ENCODE data around the gene SERPINB1.

The SERPINB1 gene

GRCh38 chr6:2850538-2851113, 9.0 kb upstream of the SERPINB1 start:
- DNase-seq (ENCODE audit: low spot score) = no peak

DNA sequence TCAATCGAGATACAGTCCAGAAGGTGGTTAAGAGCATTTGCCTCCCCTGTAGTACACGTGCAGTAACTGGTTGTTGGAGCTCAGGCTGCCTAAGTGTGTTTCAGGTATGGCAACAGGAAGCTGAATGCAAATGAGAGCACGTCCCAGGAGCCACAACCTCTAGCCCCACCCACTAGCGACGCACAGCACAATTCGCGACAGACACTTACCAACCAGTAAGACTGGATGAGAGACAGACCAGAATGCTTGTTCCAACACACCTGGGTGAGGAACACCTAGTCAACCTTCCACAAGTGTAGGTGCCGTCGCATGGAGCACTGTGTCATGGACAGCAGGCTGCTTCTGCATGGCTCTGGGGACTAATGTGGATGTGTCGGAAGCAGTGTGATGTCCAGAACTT, 7.2 kb upstream of the SERPINB1 start:
- DNase-seq (ENCODE audit: low spot score) = peak; percentile 79

- DNase-seq (ENCODE audit: low spot score) = no peak
Measured at GRCh38 chr6:2845880-2846208, 4.2 kb upstream of the SERPINB1 start.

DNA sequence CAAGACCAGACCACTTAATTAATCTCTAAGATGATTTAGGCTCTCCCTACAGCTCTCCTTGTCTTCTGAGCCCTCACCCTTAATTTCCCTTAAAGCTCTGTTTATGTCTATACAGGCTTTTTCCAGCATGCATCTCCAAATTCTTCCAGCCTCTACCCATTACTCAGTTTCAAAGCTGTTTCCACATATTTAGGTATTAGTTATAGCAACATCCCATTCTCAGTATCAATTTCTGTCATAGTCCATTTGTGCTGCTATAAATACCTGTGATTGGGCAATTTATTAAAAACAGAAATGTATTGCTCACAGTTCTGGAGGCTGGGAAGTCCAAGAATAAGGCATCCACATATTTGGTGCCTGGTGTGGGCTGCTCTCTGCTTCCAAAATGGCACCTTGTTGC, 2.3 kb upstream of the SERPINB1 start:
- DNase-seq (ENCODE audit: low spot score) = no peak

DNA sequence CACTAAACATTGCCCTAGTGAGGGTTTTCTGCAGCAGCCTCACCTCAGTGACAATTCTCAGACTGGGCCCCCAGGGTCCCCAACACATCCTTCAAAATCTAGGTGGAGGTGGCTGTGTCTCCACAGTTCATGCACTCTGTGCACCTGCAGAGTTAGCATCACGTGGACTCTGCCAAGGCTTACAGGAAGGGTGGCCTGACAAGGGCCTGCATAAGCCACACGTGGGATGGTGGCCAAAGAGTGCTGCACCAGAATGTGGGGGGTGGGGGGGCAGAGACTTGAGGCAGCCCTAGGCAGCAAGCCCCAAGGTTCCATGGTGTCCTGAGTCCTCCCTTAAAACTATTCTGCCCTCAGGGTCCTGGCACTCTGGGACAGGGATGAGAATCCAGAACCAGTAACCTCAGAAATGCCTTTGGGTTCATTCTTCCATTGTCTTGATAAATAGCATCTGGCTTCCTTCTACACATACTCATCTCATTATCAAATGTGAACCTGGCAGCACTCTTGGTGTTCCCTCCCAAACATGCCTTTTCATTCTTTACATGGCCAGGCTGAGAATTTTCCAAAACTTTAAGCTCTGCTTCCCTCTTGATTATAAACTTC, 1.6 kb upstream of the SERPINB1 start:
- no peak for DNase-seq (ENCODE audit: low spot score)

- DNase-seq (ENCODE audit: low spot score) = no peak
Measured at GRCh38 chr6:2842139-2842552, 483 bp upstream of the SERPINB1 start.

DNA sequence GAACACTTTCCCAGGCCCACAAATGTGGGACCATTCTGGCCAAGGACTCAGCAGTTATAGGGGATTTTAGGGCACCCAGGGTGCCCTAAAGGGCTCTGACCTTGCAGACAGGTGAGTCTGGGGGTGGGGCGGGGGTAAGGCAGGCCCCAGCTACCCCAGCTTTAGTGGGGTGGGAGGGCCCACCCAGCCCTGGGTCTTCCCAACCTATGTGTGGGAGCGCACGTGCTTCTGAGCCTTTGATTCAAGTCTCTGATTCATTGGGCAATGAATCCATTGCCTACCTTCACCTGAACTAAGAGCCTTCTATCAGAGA, 958 bp downstream of the SERPINB1 start:
- DNase-seq (ENCODE audit: low spot score) = no peak

DNA sequence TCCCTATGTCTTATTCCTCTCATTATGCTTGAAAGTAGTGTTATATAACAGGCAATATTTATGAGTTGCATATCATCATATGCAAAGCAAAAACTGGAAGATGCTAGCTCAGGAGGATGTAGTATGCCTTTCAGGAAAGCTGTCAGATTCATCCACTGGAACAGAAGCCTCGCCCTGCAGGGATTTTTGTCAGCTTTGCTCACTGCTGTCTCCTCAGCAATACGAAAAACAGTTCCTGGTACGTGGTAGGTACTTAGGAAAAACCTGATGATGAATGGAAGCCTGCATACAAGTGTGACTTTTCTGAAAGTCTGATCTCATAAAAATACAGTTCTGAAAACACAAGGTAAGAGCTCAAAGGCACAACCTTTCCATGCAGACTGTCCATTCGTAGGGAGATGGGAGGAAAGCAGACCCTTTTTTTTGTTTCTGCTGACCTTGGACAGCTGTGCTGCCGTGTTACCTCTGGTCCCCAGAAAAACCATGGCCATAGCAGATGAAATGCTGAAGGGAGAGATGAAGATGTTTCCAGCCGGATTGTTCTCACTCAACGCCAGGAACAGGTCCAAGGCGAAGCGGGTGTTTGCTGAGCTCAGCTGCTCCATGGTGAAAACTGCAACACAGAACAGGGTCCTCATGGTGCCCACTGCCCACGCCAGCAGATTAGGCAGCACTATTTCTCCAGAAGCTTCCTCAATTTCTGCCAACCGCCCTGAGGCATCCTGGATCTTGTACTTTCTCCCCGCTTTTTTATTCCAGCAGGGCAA, 1.5 kb downstream of the SERPINB1 start:
- no peak for DNase-seq (ENCODE audit: low spot score)

DNA sequence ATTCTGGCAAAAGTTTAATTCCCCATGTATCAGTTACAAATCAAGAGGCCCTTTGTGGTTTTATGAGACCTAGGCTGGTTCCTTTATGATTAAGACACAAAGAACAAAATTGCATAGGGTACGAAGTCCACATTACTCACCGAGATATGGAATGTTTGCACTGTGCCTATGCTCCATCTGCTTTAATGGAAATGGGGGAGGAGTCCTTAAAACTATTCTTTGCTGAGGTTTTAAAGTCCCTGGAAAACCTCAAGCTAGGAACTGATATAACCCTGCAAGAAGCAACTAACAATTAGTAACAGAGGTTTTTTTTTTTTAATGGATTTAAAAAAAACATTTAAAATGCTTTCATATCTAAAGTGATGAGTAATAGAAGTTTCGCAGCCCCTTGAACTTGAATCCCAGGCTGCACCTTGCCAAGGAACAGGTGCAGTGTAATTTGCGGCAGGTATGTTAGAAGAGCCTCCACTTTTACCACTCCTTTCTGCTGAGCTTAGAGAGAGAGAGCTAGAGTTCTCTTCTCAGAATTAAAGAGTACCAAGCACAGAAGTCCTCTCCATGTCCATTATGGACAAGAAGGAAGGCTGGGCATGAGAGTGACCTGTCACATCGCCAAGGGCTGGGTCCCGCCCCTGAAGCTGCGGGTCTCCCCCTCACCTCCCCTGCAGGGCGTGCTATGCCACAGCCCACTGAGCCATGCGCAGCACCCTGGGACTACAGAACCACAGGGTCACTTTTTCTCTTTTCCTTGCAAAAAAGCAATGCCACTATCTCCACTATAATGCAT, 2.3 kb downstream of the SERPINB1 start:
- no peak for DNase-seq (ENCODE audit: low spot score)

DNA sequence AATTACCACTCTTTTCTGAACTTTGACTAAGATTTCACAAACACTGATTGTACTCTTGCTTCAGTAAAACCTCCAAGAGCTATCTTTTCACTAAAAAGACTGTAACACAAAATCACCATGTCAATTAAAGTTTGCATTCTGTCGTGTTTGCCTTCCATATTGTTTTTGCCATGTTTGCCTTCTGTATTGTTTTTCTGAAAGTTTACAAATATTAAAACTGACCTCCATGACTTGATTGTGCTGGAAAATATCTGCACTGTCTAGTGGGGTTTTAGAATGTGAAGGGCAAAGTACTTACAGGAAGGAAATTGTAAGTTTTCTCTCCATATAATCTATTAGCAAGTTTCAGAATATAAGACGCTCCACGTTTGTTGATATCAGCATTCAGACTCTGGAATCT, 3.4 kb downstream of the SERPINB1 start:
- DNase-seq (ENCODE audit: low spot score) = no peak

GRCh38 chr6:2834262-2834661, 7.4 kb downstream of the SERPINB1 start:
- DNase-seq (ENCODE audit: low spot score) = no peak

- no peak for DNase-seq (ENCODE audit: low spot score)
Measured at GRCh38 chr6:2831392-2831791, 10.3 kb downstream of the SERPINB1 start.

DNA sequence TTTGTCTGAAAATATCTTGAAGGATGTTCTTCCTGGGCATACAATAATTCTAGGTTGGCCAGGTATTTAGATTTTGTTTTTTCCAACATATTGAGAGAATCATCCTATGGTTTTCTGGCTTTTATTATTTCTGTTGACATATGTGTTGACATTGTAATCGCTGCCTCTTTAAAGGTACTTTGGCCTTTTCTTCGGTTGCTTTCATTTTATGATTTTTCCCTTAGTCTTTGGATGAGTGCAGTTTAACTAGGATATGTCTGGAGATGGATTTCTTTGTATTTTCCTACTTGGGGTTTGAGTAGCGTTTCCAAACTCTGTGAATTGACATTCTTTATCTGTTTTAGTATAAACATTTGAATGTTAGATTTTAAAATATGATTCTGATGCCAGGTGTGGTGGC, 11.5 kb downstream of the SERPINB1 start:
- no peak for DNase-seq (ENCODE audit: low spot score)

DNA sequence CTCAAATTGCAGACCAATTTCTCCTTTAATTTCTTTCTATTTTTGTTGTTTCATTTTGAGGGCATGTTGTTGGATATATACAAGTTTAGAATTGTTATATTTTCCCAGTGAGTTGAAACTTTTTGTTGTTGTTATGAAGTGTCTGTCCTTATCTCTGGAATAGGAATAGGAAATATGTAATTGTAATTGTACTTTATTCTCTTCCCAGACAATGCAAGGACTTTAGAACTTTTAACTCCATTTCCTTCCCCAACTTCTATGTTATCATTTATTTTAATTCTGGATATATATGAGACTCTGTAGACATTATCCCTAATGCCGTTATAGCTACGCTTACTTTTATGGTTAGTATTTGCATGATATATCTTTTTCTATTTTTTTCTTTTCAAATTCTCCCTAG, 12.4 kb downstream of the SERPINB1 start:
- no peak for DNase-seq (ENCODE audit: low spot score)

DNA sequence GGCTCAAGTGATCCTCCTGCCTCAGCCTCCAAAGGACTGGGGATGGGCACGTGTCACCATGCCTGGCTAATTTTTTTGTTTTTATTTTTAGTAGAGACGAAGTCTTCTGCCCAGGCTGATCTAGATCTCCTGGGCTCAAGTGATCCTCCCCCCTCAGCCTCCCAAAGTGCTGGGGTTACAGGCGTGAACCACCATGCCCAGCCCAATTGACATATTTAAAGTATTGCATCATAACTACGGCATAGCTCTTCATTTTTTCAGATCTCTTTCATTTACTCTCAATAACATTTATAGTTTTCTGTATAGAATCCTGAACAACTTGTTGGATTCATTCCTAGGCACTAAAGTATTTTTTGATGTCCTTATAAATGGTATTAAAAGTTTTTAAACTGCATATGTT, 13.0 kb downstream of the SERPINB1 start:
- DNase-seq (ENCODE audit: low spot score) = no peak

- DNase-seq (ENCODE audit: low spot score) = no peak
Measured at GRCh38 chr6:2827142-2827541, 14.5 kb downstream of the SERPINB1 start.

GRCh38 chr6:2826131-2826530, 15.5 kb downstream of the SERPINB1 start:
- DNase-seq (ENCODE audit: low spot score) = no peak

- DNase-seq (ENCODE audit: low spot score) = no peak
Measured at GRCh38 chr6:2823104-2823850, 18.4 kb downstream of the SERPINB1 start.

DNA sequence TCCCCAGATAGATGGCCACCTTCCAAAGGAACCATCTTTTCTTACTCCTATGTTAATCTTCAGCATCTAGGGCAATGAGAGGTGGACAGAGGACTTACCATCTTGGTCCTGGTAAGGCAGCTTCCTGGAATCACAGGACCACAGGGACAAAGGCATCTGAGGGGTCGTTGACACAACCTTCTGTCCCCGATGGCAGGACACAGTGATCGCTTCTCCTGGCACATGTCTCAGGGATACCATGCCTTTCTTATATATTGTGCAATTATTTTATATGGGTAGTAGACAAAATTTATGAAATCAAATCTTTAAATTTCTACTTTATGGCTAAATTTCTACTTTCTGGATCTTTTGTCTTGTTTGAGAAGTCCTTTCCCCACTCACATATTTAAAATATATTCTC, 20.1 kb downstream of the SERPINB1 start:
- DNase-seq (ENCODE audit: low spot score) = no peak

DNA sequence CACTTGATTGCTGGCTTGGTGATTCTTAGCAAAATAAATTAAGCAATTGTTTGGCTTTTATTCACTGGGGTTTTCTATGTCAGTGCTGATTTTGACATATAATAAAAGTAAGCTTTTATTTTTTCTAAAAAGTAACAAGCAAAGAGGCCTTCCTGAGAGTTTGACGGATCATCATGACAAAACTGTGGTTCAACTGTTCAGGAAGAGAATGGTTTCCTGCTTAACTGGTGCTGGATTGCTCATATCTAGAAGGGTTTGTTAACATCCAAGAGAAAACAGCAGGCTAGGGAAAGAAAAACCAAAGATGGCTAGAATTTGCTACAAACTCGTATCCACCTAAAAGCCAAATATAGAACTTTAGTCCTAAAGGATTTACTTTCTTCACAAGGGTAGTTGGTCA, 21.2 kb downstream of the SERPINB1 start:
- no peak for DNase-seq (ENCODE audit: low spot score)

DNA sequence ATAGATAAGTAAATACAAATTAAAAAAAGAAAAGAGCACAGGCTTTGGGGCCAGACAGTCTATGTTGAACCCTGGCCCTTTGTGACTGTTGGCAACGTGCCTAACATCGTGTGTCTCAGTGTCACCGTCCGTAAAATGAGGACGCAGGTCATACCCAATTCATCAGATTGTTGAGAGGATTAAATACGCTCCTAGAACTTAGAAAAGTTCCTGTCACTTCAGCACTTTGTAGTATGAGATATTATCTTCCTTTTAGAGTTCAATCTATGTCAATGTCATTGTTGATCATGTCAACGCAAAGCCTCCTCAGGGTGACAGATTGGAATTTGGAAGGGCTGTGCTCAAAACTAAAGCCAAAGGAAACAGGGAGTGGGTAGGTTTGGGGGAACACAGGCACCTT, 21.7 kb downstream of the SERPINB1 start:
- DNase-seq (ENCODE audit: low spot score) = no peak

DNA sequence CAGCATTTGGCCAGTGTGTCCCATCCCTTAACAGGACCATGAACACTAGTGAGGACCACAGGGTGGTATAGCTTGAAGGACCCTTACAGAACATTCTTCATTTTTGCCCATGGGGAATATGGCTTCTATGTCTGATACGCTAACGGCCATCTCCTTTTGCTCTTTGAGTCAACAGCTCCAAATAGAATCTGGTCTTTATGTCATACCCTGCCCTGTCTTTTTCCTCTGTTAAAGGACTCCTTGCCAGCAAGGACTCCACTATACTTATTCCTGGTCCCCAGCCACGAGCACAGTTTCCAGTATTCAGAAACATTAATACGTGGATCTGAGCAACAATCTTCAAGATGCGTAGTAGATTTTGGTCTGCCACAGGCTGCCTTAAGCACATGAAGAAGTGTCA, 22.5 kb downstream of the SERPINB1 start:
- no peak for DNase-seq (ENCODE audit: low spot score)
